ENCODE results near the gene CUL4A.

GRCh38 chr13:113192279-113192678, 17.1 kb upstream of the CUL4A start:
- TF ChIP-seq, protein P1, sequence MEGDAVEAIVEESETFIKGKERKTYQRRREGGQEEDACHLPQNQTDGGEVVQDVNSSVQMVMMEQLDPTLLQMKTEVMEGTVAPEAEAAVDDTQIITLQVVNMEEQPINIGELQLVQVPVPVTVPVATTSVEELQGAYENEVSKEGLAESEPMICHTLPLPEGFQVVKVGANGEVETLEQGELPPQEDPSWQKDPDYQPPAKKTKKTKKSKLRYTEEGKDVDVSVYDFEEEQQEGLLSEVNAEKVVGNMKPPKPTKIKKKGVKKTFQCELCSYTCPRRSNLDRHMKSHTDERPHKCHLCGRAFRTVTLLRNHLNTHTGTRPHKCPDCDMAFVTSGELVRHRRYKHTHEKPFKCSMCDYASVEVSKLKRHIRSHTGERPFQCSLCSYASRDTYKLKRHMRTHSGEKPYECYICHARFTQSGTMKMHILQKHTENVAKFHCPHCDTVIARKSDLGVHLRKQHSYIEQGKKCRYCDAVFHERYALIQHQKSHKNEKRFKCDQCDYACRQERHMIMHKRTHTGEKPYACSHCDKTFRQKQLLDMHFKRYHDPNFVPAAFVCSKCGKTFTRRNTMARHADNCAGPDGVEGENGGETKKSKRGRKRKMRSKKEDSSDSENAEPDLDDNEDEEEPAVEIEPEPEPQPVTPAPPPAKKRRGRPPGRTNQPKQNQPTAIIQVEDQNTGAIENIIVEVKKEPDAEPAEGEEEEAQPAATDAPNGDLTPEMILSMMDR (IDR thresholded peaks at IDR 0.05), result no peak
- no peak for TF ChIP-seq POLR2A (IDR thresholded peaks at IDR 0.05)

Data from Peyer's patch (tissue), 4 donors.